Brain microvascular endothelial cell (primary cell): Measurements from ENCODE around the gene CAPN11.
"Not testable (repeated sequence)": the region's sequence is repeated elsewhere in the genome, so short reads cannot be mapped to it uniquely, and the experiment has no call there.

Source experiments
- DNase-seq: peaks from one replicate; pipeline ENCODE4 v3.0.0-alpha.2; 2020
- H3K27ac ChIP-seq: fragments of 250-450 bp; sonication (Bioruptor Pico); 2 replicates; pipeline ENCODE4 v1.5.1; 2020; ENCODE audit warnings: mild to moderate bottlenecking, moderate library complexity
- H3K27me3 ChIP-seq: fragments of 250-450 bp; sonication (Bioruptor Pico); replicated peaks from 2 replicates; pipeline ENCODE4 v1.5.1; 2020; ENCODE audit warnings: mild to moderate bottlenecking
- H3K36me3 ChIP-seq: fragments of 250-450 bp; sonication (Bioruptor Pico); replicated peaks from 2 replicates; pipeline ENCODE4 v1.5.1; 2020; ENCODE audit warnings: mild to moderate bottlenecking
- H3K4me3 ChIP-seq: 2 replicates; pipeline ENCODE4 v1.5.1; 2011; ENCODE audit warnings: low read depth, mild to moderate bottlenecking, control low read depth, low read length, moderate library complexity
- CTCF ChIP-seq: IDR thresholded peaks from 2 replicates; pipeline ENCODE4 v1.5.1; 2011; ENCODE audit warnings: low read depth, mild to moderate bottlenecking, moderate library complexity, low read length, control low read depth, inconsistent platforms; ENCODE audit errors: missing control alignments
- in situ Hi-C: cut with HindIII; loops from 2 replicates; pipeline ENCODE4 v1.10.0; 2017; ENCODE audit warnings: low sequenced_read_pairs, low pct_ligation_motif_present

CAPN11 gene

GRCh38 chr6:44183783-44184182, 25.2 kb downstream of the CAPN11 start:
- Histone ChIP-seq H3K27ac (no peak overlapping the region), H3K27me3 (no peaks in the 10 kb centered on the region), H3K4me3 (no peak overlapping the region), H3K36me3 (no peaks in the 10 kb centered on the region)
- no peak for DNase-seq
- no peak for TF ChIP-seq CTCF
- in situ Hi-C loops: no loop called here

GRCh38 chr6:44185356-44185755, 26.7 kb downstream of the CAPN11 start:
- H3K4me3 ChIP-seq, H3K36me3 ChIP-seq, H3K27me3 ChIP-seq, in situ Hi-C loops, DNase-seq, H3K27ac ChIP-seq: not testable (repeated sequence)

- no peaks in the 10 kb centered on the region for H3K36me3 ChIP-seq
- no peak for DNase-seq
- TF ChIP-seq CTCF: no peak
- H3K27ac ChIP-seq: no peak overlapping the region
- in situ Hi-C loops: no loop called here
- H3K27me3 ChIP-seq: no peaks in the 10 kb centered on the region
- H3K4me3 ChIP-seq: no peak overlapping the region
These were observed 27.5 kb downstream of the CAPN11 start for GRCh38 chr6:44185953-44186634.

- no peak overlapping the region for H3K4me3 ChIP-seq
- H3K36me3 ChIP-seq: no peaks in the 10 kb centered on the region
- H3K27ac ChIP-seq: no peak overlapping the region
- in situ Hi-C loops: no loop called here
- no peak for TF ChIP-seq CTCF
- no peaks in the 10 kb centered on the region for H3K27me3 ChIP-seq
- no peak for DNase-seq
These were observed 28.0 kb downstream of the CAPN11 start for GRCh38 chr6:44186635-44187025.

GRCh38 chr6:44188819-44189218, 30.2 kb downstream of the CAPN11 start:
- no peaks in the 10 kb centered on the region for H3K36me3 ChIP-seq
- no peaks in the 10 kb centered on the region for H3K27me3 ChIP-seq
- DNase-seq: no peak
- no peak overlapping the region for H3K4me3 ChIP-seq
- TF ChIP-seq CTCF: no peak
- in situ Hi-C loops: no loop called here
- H3K27ac ChIP-seq: no peak overlapping the region

- Histone ChIP-seq H3K27me3 (no peaks in the 10 kb centered on the region), H3K27ac (no peak overlapping the region), H3K4me3 (no peak overlapping the region), H3K36me3 (no peaks in the 10 kb centered on the region)
- no peak for TF ChIP-seq CTCF
- in situ Hi-C loops: no loop called here
- DNase-seq: no peak
These were observed 30.6 kb downstream of the CAPN11 start for GRCh38 chr6:44189257-44189656.
